NCI-H1048 (cell line): ENCODE data around the gene TSPAN2.

Experiments
- DNase-seq: peaks from one replicate; lab custom pipeline; 2025; lab: John Stamatoyannopoulos, UW

TSPAN2 gene

DNA sequence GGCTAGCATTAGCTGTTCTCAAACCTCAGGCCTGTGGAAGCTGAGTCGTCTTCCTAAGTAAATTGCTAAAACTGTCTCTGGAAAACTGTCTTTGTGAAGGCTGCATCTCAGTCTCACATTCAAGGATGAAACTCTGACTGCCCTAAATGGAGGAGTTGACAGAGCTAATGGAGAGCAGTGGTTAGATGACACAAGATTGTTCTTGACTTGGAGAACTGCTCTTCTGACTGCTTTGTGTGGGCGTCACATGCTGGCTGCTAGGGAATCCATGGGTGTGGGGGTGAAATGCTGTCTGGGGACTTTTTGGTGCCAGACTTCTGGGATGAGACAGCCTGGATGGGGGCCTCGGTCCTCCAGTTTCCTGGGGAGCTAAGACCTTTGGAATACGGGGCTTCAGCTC, 24.5 kb upstream of the TSPAN2 start:
- DNase-seq: no peak

DNA sequence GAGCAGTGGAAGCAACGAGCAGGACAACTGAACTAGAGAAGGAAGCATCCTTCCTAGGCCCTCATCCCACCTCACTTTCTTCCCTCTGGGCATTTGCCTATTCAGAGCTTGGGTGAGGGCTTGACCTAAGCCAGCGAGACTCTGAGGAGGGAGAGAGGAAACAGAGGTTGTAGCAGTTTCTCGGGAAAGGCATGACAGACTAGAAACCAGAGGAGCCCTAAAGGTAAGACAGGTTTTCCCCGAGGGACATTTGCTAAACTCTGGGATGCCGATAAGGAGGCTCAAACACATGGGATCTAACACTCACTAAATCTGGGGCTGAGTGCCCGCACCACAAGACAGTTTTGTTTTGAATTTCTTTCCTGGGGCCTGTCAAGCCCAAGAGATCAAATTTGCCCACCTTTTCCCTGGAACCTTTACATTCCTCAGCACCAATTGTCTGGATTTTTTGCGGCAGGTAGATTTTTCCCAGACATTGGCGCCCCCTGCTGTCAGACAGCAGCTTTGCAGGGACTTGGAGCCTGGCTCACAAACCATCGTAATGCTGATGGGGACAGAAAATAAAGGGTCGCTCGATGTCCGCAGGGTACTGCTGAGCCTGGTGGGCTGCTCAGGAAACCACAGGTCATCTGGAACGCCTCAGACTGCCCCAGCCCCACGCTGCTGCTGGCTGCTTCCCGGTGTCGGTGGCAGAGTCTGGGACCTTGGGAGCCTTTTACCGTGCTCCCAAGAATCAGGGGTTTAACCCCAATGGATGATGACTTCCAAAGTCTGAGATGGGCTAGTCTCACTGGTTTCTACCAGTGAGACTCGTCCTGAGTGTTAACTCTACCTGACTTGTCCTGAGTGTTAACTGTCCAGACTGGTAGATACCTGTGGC, 23.4 kb upstream of the TSPAN2 start:
- no peak for DNase-seq

DNA sequence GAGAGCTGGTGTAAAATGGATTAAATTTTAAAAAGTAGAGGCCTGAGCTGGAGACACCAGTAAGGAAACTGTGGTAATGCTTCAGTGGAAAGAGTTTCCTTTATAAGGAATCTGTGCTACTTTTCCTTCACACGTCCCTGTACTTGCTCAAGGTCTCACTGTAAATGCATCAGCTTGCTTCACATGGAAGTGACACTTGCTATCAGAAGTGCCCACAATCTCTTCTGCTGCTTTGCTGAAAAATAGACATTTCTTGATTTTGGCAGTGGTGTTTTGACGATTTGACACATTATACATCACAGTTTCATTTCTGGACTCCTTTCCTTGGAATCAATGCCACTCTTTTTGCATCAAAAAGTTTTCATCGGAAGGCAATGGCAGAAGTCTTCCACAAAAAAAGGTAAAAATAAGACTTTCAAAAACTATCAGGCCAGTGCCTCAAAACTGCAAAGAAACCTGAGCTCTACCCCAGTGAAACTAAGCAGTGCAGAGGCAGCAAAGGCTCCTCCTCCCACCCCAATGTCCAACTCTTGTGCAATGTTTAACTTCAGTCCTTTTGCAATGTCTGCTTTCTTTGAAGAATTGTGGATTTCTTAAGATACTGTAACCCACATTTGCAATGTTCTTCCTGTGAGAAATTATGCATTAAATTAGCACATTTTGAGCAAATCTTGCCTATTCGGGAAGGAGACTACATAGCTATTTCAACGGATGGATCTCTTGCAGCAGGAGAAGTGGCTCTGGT, 18.4 kb upstream of the TSPAN2 start:
- no peak for DNase-seq

DNA sequence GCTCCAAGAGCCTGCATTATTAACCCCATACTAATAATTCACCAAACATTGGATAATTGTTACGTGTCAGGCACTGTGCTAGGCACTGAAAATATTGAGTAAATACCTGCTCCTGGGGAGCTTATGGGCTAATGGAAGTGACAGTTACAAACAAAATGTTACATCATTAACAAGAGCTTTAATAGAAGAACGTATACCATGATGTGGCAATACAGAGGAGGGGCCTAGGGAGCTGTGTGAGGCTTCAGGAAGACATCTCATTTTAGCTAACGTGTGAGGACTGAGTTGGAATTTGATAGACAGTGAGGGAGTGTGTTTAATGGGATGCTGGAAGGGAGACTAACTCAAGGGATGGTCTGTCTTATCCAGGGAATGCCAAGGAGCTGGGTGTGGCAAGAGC, 16.5 kb upstream of the TSPAN2 start:
- no peak for DNase-seq

DNA sequence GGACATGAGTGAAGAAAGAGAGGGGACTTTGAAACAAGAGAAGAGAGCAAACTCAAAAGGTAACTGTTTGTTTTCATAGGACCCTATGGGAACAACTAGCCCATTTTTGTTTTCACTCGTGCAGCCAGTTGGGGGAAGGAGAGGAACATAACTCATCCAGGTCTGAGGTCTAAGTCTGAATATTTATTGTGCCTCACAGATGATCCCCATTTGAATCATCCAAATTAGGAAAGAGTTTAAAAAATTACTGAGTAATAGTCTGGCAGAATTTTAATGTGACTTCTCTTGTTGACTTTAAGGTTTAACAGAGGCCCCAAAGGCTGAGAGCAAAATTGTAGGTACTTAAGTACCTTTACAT, 10.4 kb upstream of the TSPAN2 start:
- no peak for DNase-seq

DNA sequence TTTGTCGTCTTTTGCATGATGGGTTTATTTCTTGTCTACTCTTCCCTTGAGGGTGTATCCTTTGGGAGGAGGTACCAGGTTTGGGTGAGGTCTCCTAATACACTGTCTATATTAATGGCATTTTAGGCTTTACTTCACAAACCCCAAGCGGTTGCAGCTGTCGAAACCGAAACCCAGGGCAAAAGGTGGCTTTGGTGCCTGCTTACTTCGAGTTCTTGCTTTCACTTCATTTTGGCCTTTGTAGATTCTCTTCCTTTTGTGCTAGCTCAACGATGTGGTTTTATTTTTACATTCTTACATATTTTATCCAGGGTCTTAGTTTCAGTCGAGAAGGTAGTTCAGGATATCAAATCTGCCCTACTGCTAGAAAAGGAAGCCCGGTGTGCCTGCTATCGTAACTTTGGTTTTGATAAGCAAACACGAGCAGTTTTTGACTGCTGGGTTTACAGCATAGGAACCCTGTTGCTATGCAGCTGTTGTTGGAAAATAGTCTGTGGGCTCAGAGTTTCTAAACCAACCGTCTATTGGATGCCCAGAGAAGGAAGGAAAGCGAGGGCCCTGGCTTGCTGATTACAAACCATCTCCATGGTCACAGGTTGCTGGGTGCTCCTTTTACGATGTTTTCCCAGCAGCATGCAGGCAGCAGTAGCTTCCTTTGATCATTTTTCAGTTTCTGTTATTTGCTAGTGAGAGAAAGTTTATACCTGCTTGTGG, 9.8 kb upstream of the TSPAN2 start:
- DNase-seq: no peak

DNA sequence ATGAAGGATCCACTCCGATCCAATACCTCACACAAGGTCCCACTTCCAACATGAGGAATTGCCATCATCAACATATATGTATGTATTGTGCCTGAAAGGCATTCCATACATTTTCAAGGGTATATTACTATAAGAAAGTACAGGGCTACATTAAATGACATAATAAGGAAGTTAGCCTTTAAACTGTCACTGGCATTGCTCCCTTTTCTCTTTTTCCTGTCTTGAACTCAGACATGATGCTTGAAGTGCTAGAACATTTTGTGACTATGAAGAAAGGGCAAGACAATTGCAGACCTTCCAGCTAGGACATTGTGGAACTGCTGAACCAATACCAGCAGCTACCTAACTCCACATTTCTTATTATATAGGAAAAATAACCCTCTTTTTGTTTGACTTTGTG, 2.9 kb upstream of the TSPAN2 start:
- no peak for DNase-seq

DNA sequence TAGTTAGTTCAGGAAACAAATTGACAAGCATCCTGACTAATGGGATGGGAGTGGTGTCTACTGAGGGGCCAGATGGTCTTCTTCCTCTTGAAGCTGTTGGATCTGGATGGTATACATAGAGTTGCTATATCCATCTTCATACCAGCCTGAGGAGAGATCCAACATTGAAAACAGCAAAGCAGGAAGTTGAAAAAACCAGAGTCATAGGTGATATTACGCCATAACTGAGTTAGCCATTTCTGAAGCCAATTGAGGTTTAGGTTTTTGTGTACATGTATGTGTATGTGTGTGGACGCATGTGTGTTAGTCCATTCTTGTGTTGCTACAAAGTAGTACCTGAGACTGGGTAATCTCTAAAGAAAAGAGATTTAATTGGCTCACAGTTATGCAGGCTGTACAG, 2.3 kb upstream of the TSPAN2 start:
- DNase-seq: no peak

DNA sequence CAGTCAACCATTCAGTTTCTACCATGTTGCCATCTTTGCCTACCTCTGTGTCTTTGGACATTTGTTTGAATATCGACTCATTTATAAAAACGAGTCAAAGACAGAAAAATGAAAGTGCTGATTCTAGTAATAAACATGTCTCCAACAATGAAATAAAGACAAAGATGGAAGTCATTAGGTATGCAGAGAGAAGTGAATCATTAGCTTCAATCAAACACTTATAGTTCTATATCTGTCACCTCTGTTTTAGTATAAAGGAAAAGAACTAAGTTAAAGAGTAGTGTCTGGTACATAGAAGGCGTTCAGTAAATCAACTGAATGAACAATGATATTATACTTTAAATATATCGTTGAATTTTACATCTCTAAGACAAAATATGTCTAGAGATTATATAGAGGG, 1.7 kb upstream of the TSPAN2 start:
- no peak for DNase-seq

DNA sequence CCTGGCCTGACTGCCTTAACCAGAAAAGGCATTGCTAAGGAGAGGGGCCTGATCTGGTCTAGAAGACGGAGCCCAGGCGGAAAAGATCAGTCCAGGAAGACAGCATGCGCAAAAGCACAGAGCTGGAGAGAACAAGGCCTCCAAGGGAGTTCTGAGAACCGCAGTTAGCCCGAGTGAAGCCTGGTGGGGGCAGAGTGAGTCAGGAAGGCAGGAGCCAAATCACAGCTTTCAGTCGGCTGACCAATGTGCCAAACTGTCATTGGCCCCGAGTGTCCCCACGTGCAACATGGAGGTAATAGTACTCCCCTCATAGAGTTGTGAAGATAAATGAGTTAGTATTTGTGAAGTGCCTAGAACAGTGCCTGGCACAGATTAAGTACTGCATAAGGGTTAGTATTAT, 1.2 kb upstream of the TSPAN2 start:
- DNase-seq: no peak

DNA sequence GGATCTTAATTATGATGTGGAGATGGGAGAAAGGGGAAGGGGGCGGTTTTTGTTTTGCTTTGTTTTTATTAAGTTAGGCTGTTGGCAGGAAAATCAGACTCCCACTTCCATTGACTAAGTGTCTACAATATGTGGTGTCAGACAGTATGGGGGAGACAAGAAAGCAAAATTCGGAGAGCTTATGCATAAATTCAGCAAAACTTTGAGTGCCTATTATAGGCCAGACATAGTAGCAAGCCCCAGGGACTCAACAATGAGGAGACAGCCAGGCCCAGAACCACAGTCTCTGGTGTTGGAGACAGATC, 835 bp upstream of the TSPAN2 start:
- DNase-seq: no peak

DNA sequence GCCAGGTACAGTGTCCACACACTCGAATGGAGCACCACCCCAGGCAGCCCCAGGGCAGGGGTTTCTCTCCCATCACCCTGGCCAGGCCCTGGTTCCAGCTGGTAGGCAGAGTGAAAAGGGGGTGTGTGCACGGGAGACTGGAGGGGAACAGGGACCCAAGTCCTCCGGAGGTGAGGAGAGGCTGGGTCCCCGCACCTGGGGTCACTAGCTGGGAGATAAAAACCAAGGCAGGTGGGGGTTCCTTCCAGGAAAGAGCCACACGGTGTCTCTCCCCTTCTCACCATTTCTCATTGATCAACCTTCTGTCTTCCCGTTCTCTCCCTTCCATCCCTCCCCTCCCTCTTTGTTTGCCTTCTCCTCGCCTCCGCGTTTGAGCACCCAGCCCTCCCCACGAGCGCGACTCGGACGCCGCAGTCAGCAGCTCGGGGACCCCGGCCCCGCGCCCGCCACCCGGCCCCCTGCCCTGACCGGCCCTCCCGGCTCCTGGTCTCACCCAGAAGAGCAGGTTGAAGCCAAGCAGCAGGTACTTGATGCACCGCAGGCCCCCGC, 358 bp downstream of the TSPAN2 start:
- DNase-seq: no peak

DNA sequence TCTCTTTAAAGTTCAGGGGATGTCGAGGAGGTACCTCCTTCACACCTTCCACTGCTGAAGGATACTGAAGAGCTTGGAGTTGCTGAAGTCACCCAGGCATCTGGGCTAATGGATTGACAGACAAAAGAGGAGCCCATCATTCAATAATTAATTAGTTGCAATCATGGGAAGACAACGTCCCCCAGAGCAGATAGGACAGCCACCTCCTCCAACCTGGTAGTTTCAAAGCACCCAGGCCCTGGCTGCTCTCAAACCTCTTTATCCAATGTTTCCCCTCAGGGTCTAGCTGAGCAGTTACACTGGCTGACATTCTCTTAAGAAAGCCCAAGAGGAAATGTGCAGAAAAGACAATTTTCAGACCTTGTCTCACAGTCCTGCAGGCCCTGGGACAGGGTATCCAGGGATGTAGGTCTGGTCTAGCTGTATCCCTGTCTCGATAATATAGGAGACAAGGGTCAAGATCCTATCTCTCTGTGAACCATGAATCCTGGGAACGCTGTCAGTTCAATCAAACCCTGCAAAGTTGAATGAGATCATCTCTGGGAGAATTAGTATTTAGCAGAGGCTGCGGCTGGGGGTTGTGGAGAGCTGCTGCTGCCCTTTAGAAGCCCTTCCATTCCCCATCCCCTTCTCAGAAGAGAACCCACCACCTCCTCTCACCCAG, 1.1 kb downstream of the TSPAN2 start:
- no peak for DNase-seq

DNA sequence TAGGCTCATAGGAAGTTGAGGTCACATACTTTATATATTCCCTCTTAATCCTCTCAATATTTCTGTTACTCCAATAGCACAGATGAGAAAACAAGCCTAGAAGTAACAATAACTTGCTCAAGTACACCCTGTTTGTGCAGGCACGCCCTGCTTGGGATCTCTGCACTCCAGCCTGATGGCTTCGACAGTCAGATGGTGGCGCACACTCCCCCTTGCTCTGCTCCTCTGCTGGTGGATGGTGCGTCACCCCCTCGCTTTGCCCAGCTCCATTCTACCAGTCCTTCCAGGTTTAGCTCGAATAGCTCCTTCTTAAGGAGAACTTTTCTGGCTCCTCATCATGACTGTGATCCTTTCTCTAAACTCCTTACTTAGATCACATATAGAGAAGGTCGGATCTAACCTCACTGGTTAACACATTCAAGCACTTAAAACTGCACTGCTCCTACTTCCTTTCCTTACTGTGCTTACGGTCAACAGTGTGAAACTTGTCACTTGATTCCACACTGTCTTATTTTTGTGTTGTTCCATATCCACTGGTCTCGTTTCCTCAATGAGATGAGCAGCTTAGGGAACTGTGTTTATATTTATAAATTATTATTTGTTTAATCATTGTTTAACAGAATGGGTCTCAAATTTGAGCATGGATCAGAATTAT, 3.0 kb downstream of the TSPAN2 start:
- DNase-seq: no peak

DNA sequence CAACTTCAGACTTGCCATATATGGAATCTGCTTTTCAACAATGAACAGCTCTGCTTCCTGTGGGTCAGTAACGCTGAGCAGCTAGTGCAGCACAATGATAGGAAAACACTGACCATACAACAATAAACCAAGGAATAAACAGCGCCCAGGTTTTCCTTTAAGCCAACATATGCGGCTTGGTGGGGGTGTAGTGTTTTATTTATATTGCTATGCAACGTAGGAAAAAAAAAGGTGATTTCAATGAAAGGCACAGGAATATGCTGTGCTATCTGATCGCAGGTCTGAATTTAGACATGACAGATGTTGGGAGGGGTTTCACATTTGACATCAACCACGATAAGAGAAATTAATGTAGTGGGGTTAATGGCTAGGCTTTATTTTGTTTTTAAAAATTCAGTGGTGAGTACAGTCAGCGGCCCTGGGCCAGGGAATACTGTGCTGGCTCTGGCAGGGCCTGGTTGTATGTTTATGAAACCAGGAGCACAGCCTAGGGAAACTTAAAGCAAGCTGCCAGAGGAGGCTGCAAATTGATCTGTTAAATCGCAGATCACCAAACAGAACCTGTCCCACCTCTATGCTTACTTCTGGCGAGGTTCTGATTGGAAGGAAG, 4.3 kb downstream of the TSPAN2 start:
- DNase-seq: no peak

DNA sequence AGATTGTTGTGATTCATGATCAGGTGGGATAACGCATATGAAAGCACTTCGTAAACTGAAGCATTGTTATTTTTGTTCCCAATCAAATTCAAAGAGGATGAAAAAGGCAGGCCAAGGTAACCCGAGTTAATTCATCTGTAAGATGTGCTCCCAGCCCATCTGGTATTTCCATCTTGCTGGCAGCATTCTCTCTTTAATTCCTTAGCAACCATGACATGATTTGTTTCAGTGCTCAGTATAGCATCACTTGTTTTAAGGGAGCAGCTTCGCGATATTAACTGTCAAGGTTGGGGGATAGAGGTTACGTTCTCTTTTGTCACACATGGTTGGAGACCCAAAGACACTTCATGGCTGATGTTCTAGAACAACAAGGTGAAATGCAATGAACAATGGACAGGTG, 6.4 kb downstream of the TSPAN2 start:
- DNase-seq: no peak

DNA sequence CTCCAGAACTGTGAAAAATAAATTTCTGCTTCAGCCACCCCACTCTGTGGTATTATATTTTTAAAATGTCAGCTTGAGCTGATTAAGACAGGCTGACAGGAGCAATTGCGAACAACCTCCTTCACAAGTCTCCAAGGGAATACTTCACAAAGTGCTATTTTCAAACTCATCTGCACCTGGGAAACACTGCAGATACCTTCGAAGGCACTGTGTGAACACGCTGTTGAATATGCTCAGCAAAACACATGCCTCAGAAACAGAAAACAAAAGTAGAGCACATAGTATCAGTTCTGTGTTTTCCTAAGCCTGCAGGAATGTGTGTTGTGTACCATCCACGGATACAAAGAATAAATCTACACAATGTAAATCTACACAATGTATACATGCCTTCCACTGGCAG, 10.6 kb downstream of the TSPAN2 start:
- no peak for DNase-seq

DNA sequence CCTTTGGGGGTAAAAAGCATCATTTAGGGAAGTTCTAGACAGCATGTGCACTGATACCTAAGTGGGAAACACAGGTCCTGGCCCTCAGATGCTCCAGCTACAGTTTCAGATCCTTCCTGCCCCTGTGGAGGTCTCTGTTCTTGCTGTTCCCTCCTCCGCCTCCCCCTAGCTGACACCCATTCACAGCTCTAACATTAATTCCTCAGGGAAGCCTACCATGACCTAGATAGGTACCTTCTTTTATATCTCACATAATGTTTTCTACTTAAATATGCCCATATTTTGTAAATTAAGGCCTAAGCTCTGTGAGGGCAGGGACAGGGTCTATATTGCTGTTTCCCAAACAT, 11.3 kb downstream of the TSPAN2 start:
- DNase-seq: no peak

DNA sequence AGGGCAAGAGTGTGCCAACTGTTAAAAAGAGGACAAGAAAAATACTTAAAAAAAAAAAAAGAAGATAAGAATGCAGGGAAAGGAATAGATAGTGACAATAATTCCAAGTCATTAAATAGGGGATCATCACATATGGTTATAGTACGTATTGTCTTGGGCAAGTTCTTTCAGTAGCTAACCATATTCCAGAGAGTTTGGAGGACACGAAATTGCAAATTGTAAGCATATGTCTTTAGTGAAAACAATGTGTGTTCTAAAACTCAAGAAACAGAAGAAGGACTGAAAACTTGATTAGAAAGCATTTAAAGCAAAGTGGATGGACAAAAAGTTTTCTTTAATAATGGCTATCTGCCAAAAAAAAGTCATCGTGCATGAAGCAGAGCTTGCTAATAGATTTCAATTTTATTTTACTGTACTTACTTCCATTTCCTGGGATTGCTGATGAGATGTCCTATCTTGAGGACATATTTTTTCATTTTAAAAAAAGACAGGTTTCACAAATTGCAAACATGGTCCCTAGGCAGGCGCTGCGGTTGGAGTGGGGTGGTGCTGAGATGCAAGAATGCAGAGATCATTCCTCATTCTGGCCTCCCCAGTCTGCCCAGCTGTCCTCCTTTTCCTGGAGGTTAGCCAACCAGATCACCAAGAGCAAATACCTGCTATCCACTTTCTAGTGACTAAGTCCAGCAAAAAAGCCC, 11.9 kb downstream of the TSPAN2 start:
- DNase-seq: no peak

DNA sequence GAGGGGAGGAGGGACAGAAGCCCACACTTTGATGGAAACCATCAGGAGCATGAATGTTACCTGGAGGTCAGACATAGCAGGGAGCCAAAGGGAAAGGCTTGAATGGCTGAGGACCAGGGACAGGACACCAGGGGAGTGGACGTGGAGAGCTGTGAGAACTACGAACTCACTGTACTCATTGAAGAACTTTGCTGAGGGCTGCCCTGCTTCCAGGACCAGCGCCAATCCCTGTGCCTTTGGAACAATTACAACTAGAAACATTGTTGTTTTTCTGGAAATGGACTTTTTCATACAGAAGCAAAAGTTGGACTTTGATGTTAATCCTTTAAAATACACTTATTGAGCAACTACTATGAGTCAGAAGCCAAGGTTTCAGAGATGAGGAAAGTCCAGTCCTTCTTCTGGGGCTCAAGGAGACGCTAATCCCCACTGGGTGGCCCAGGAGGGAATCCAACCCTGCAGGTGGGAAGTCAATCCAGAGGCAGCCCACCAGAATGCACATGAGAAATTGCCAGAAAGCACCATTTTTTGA, 12.9 kb downstream of the TSPAN2 start:
- no peak for DNase-seq
